Neuron (in vitro differentiated cells): ENCODE measurements around the gene SLC17A8.
"Not testable (repeated sequence)": the region's sequence is repeated elsewhere in the genome, so short reads cannot be mapped to it uniquely, and the experiment has no call there.

Source experiments
- H2AFZ ChIP-seq: one replicate; pipeline ENCODE4 v1.6.1; 2013; ENCODE audit warnings: low read depth, mild to moderate bottlenecking, inconsistent platforms, low read length, moderate library complexity
- H3K27me3 ChIP-seq: one replicate; pipeline ENCODE4 v1.6.1; 2013; ENCODE audit warnings: low read length; ENCODE audit not compliant: insufficient read depth
- H3K36me3 ChIP-seq: one replicate; pipeline ENCODE4 v1.6.1; 2013; ENCODE audit warnings: low read length; ENCODE audit not compliant: insufficient read depth
- H3K4me1 ChIP-seq: one replicate; pipeline ENCODE4 v1.6.1; 2013; ENCODE audit warnings: low read length; ENCODE audit not compliant: insufficient read depth
- H3K4me3 ChIP-seq: 2 replicates; pipeline ENCODE4 v1.5.1; 2013; ENCODE audit warnings: mild to moderate bottlenecking, low read length, moderate library complexity
- H3K9me3 ChIP-seq: one replicate; pipeline ENCODE4 v1.6.1; 2013; ENCODE audit warnings: low read length

The SLC17A8 gene

GRCh38 chr12:100404769-100405407, 48.0 kb downstream of the SLC17A8 start:
- no peaks in the 10 kb centered on the region for H3K9me3 ChIP-seq
- peaks cover 10% of the 10 kb centered on the region for H3K4me1 ChIP-seq
- no peak overlapping the region for H3K4me3 ChIP-seq
- peaks cover 2% of the 10 kb centered on the region for H3K27me3 ChIP-seq
- no peaks in the 10 kb centered on the region for H3K36me3 ChIP-seq
- H2AFZ ChIP-seq, result no peak overlapping the region

- no peaks in the 10 kb centered on the region for H3K9me3 ChIP-seq
- H3K36me3 ChIP-seq, result no peaks in the 10 kb centered on the region
- no peaks in the 10 kb centered on the region for H3K4me1 ChIP-seq
- H3K4me3 ChIP-seq, result no peak overlapping the region
- H2AFZ ChIP-seq, result no peak overlapping the region
- peaks cover 2% of the 10 kb centered on the region for H3K27me3 ChIP-seq
Measured at GRCh38 chr12:100413001-100413400, 56.1 kb downstream of the SLC17A8 start.

- Histone ChIP-seq H3K36me3 (no peaks in the 10 kb centered on the region), H3K4me3 (no peak overlapping the region), H2AFZ (no peak overlapping the region), H3K4me1 (no peaks in the 10 kb centered on the region), H3K27me3 (no peaks in the 10 kb centered on the region), H3K9me3 (no peaks in the 10 kb centered on the region)
Measured at GRCh38 chr12:100414739-100415138, 57.9 kb downstream of the SLC17A8 start.

- Histone ChIP-seq H3K4me1 (no peaks in the 10 kb centered on the region), H3K27me3 (no peaks in the 10 kb centered on the region), H2AFZ (no peak overlapping the region), H3K4me3 (no peak overlapping the region), H3K36me3 (no peaks in the 10 kb centered on the region), H3K9me3 (peaks cover 2% of the 10 kb centered on the region)
Measured at GRCh38 chr12:100422646-100423045, 65.8 kb downstream of the SLC17A8 start.

GRCh38 chr12:100426145-100426544, 69.3 kb downstream of the SLC17A8 start:
- no peaks in the 10 kb centered on the region for H3K27me3 ChIP-seq
- H3K4me3 ChIP-seq, result no peak overlapping the region
- H3K36me3 ChIP-seq, result no peaks in the 10 kb centered on the region
- no peaks in the 10 kb centered on the region for H3K4me1 ChIP-seq
- peaks cover 2% of the 10 kb centered on the region for H3K9me3 ChIP-seq
- H2AFZ ChIP-seq, result no peak overlapping the region

GRCh38 chr12:100427078-100427477, 70.2 kb downstream of the SLC17A8 start:
- peaks cover 2% of the 10 kb centered on the region for H3K9me3 ChIP-seq
- no peaks in the 10 kb centered on the region for H3K4me1 ChIP-seq
- H2AFZ ChIP-seq, result no peak overlapping the region
- H3K27me3 ChIP-seq, result no peaks in the 10 kb centered on the region
- H3K36me3 ChIP-seq, result no peaks in the 10 kb centered on the region
- no peak overlapping the region for H3K4me3 ChIP-seq

- not testable (repeated sequence) for H3K27me3 ChIP-seq, H3K4me1 ChIP-seq
Measured at GRCh38 chr12:100430251-100430650, 73.4 kb downstream of the SLC17A8 start.

GRCh38 chr12:100433701-100434100, 76.8 kb downstream of the SLC17A8 start:
- Histone ChIP-seq H3K4me1 (no peaks in the 10 kb centered on the region), H3K4me3 (no peak overlapping the region), H3K9me3 (no peaks in the 10 kb centered on the region), H3K36me3 (no peaks in the 10 kb centered on the region), H3K27me3 (no peaks in the 10 kb centered on the region), H2AFZ (no peak overlapping the region)

More at GRCh38 chr12:100430251-100430650, 73.4 kb downstream of the SLC17A8 start:
- H3K4me3 ChIP-seq, H3K9me3 ChIP-seq, H2AFZ ChIP-seq, H3K36me3 ChIP-seq: not testable (repeated sequence)

GRCh38 chr12:100434177-100434576, 77.3 kb downstream of the SLC17A8 start:
- no peaks in the 10 kb centered on the region for H3K4me1 ChIP-seq
- no peaks in the 10 kb centered on the region for H3K9me3 ChIP-seq
- H3K27me3 ChIP-seq, result no peaks in the 10 kb centered on the region
- no peak overlapping the region for H3K4me3 ChIP-seq
- H3K36me3 ChIP-seq, result no peaks in the 10 kb centered on the region
- no peak overlapping the region for H2AFZ ChIP-seq

GRCh38 chr12:100435957-100436356, 79.1 kb downstream of the SLC17A8 start:
- H3K36me3 ChIP-seq, result no peaks in the 10 kb centered on the region
- H2AFZ ChIP-seq, result no peak overlapping the region
- H3K4me1 ChIP-seq, result no peaks in the 10 kb centered on the region
- H3K27me3 ChIP-seq, result no peaks in the 10 kb centered on the region
- no peak overlapping the region for H3K4me3 ChIP-seq
- no peaks in the 10 kb centered on the region for H3K9me3 ChIP-seq

GRCh38 chr12:100437038-100437841, 80.4 kb downstream of the SLC17A8 start:
- H2AFZ ChIP-seq, result no peak overlapping the region
- no peaks in the 10 kb centered on the region for H3K36me3 ChIP-seq
- no peaks in the 10 kb centered on the region for H3K4me1 ChIP-seq
- no peaks in the 10 kb centered on the region for H3K27me3 ChIP-seq
- no peaks in the 10 kb centered on the region for H3K9me3 ChIP-seq
- H3K4me3 ChIP-seq, result no peak overlapping the region

- Histone ChIP-seq H3K9me3 (no peaks in the 10 kb centered on the region), H3K27me3 (no peaks in the 10 kb centered on the region), H2AFZ (no peak overlapping the region), H3K36me3 (no peaks in the 10 kb centered on the region), H3K4me3 (no peak overlapping the region), H3K4me1 (no peaks in the 10 kb centered on the region)
Measured at GRCh38 chr12:100439797-100440196, 82.9 kb downstream of the SLC17A8 start.

- Histone ChIP-seq H3K4me1 (peaks cover 4% of the 10 kb centered on the region), H3K4me3 (no peak overlapping the region), H3K27me3 (no peaks in the 10 kb centered on the region), H3K9me3 (no peaks in the 10 kb centered on the region), H2AFZ (no peak overlapping the region), H3K36me3 (no peaks in the 10 kb centered on the region)
Measured at GRCh38 chr12:100442403-100442802, 85.5 kb downstream of the SLC17A8 start.
